Measurements from ENCODE around the gene MYH2. TPM values are rescaled to one million over a fixed set of nuclear protein-coding genes. Genes with fewer than 3 reads are reported as not detected.

Gene MYH2
- total RNA-seq = not detected in 2 replicates

DNA sequence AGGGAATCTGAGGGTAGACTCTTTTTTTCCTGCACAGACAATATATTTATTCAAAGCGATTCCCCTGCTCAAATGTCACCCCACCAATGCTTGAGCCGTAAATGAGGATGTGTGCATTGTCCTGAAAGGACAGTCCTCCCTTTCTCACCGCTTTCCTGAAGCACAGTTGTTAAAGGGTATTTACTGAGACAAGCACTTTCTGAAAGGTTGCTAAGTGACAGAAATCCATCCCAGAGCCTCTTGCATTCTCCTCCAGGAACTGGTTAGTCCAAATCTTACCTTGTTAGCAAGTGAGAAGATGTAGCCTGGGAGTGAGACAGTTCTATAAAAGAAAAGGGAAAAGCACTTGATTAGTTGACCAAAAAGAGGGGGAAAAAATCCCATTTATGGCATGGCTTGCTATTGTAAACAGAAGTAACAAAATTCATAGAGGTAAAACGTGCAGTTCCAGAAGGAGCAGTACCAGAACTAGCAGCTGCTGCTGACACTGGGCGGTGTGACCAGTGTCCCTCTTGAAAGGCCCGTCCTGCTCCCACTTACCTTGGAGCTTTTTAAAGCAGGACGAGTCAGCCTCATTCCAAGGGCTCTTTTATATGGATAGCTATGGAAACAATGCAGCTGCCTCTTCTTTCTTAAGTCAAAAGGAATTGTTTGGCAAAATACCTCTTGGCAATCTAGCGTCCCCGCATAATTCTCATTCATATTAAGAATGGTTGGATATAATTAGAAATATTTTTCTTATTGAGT lies at the start of gene MYH2:
MYH2 (minus strand) TSS at position 563 of the 747 bp plus-strand sequence. CDS start 1,738 bp downstream, outside the sequence.

DNA sequence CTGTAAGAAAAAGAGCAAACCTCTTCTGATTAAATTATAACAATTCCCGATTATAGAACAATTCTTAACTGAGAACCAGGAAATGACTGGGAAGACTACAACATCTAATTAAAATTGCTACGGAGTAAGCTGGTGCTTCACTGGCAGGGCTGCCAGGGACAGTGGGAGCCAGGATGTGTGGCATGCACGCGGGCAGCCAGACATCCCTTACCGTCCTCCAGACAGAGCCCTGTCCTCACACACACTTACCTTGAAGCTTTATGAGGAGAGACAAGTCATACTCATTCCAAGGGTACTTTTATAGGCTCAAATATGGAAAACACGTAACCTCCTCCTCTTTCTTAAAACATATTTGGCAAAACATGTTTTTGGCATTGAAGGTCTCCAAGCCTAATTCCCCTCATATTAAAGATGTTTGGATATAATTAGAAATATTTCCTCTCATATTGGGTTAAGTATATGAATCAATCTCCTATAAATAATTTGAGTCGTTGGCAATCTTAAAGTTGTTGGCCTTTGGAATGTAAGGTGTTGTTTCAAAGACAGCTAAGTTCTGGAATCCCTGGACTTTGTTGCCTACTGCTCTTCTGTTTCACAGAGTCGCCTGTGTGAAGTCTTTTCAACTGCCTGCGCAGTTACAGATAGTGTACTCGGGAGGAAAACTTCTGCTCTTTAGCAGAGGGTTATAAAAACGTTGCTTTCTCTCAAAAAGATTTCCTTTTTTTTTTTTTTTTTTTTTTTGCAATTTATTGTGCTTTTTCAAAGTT lies 31.0 kb downstream of the MYH2 start, which contains the start of gene MYH1:
MYH1 (minus strand) TSS at position 272 of the 767 bp plus-strand sequence. CDS start 1,900 bp downstream, outside the sequence.

Other genes starting within 250 kb of the MYH2 start
- gene MYH13, start 176.7 kb downstream of the MYH2 start, total RNA-seq = not detected in 2 replicates
- gene MYH8, start 127.7 kb downstream of the MYH2 start, total RNA-seq = not detected in 2 replicates
- gene MYH4, start 80.1 kb downstream of the MYH2 start, total RNA-seq = not detected in 2 replicates
- not detected in 2 replicates for gene MYH1, start 31.1 kb downstream of the MYH2 start, total RNA-seq
- 0.38 and 0.45 TPM in 2 replicates for gene MYH3, start 107.7 kb upstream of the MYH2 start, total RNA-seq
- 33.4 and 39.2 TPM in 2 replicates for gene SCO1, start 147.9 kb upstream of the MYH2 start, total RNA-seq
- 9.4 and 13.0 TPM in 2 replicates for gene ADPRM, start 147.9 kb upstream of the MYH2 start, total RNA-seq
- 0.85 and 1.8 TPM in 2 replicates for gene TMEM220, start 180.4 kb upstream of the MYH2 start, total RNA-seq

Measured in endothelial cell of coronary artery (primary cell).